ENCODE data around the gene DLGAP1.

Gene DLGAP1

DNA sequence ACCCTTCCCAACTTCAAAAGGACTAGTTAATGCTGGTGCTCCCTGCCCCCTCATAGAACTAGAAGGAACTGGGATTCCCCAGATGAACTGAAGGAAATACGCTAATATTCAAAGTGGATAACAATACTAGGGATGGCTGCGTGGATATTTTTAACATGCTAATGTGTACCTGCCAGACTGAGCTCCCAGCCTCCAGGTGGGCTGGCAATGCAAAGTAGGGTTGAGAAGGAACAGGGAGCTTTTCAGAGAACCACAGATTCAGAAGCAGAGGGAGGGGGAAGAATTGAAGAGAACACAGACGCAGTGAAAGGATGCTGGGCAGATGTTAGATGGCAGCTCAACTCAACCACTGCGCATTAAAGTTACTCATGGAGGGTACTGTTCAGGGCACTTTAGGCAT, 650.8 kb downstream of the DLGAP1 start:
- TF ChIP-seq, protein P1, sequence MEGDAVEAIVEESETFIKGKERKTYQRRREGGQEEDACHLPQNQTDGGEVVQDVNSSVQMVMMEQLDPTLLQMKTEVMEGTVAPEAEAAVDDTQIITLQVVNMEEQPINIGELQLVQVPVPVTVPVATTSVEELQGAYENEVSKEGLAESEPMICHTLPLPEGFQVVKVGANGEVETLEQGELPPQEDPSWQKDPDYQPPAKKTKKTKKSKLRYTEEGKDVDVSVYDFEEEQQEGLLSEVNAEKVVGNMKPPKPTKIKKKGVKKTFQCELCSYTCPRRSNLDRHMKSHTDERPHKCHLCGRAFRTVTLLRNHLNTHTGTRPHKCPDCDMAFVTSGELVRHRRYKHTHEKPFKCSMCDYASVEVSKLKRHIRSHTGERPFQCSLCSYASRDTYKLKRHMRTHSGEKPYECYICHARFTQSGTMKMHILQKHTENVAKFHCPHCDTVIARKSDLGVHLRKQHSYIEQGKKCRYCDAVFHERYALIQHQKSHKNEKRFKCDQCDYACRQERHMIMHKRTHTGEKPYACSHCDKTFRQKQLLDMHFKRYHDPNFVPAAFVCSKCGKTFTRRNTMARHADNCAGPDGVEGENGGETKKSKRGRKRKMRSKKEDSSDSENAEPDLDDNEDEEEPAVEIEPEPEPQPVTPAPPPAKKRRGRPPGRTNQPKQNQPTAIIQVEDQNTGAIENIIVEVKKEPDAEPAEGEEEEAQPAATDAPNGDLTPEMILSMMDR (IDR thresholded peaks at IDR 0.05; ENCODE audit: extremely low read depth, missing control alignments) = no peak
- DNase-seq (ENCODE audit: low spot score) = no peak

DNA sequence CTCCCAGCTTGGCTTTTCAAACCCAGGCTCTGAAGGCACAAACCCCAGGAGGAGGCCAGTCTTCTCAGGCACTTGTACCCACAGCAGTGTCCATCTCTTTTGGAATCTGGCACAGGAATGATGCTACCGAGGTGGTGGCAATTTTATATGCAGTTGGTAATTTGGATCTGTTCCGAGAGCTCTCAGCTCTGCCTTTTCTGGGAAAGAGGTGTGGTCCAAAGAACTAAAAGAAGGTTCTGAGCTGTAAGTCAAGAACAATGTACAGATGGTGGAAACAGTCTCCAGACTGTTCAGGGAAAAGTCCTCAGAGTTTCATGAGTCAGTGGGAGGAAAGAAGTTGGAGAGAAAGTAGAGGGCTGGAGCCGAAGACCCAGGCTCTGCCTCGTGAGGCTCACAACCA, 651.8 kb downstream of the DLGAP1 start:
- TF ChIP-seq, protein P1 (IDR thresholded peaks at IDR 0.05; ENCODE audit: extremely low read depth, missing control alignments) = no peak
- DNase-seq (ENCODE audit: low spot score) = no peak

DNA sequence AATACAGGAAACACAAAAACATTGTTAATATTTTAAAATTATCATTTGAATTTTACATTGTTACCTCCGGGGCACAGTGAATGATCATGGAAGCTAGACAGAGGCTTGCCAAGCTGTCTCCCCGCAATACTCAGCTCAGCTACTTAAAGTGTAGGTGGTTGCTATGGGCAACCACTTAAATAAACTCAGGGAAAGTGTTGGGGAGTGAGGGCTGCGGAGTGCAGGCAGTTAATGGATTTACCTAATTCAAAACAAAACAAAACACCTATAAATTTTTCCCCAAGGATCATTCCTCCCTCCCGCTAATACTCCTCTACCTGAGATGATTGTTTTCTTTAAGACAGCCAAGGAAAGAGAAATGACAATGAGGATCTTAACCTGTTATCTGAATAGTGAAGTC, 655.6 kb downstream of the DLGAP1 start:
- TF ChIP-seq, protein P1 (IDR thresholded peaks at IDR 0.05; ENCODE audit: extremely low read depth, missing control alignments) = no peak
- no peak for DNase-seq (ENCODE audit: low spot score)

DNA sequence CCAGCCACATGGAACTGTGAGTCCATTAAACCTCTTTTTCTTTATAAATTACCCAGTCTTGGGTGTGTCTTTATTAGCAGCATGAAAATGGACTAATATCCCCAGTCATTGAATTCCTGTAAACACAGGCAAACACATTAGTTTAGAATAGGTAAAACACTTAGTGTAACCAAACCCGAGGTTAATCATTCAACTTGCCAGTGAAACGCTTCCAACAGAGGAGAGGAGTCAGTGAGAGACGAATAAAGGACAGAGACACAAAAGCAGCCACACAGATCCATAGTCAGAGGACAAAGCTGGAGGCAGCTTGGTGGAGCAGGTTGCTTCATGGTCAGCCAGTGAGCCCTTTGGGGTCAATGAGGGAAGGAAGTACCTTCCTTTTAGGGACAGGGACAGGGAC, 657.1 kb downstream of the DLGAP1 start:
- TF ChIP-seq, protein P1 (IDR thresholded peaks at IDR 0.05; ENCODE audit: extremely low read depth, missing control alignments) = no peak
- no peak for DNase-seq (ENCODE audit: low spot score)

DNA sequence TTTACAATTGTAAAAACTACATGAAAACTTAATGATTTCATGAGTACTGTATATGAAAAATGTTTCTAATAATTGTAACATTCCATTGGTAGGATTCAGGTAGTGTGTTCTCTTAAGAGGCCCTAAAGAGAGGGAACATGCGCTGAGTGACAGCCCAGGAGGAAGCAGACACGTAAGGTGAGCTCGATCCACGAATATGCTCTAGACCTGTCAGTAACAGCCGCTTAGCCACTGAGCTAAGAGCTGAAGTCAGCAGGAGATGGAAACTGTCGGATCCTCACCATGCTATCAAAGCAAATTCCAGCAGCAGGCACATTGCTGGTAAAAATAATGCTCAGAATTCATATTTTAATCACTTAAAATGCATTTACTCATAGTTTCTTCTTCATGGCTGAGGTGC, 658.7 kb downstream of the DLGAP1 start:
- TF ChIP-seq, protein P1 (IDR thresholded peaks at IDR 0.05; ENCODE audit: extremely low read depth, missing control alignments) = no peak
- DNase-seq (ENCODE audit: low spot score) = no peak

DNA sequence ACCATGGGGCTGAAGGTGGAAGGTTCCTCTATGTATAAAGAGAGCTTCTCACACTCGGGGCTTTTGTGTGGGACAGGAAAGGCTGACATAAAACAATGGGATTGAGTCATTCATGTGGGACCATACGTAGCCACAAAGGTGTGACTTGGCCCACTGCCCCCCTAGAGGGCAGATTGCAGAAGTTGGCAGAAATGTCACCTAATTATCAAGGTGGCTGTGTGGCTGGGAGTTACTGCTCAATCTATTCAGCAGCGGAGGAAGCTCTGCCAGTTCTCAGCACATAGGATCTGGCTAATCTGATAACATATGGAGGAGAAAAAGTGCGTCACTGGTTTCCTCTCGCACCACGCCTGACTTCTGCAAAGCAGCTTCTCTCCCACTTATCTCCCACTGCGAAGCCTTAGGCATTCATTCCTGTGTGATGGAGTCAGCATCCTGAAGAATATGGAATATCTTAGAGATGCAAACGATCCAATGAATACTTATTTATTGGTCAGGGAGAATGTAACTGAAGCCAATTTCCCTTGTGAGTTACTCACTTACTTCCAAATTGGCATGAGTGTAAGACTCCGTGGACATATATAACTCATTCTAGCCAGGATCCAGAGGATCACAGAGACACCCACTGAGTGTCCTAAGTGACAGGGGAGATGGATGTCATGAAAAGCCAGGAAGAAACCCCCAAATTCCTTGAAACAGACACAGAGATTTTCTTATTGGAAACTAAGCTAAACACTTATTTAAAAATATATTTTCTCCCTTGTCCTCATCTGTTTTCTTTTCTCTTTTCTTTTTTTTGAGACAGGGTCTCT, 660.4 kb downstream of the DLGAP1 start:
- DNase-seq (ENCODE audit: low spot score) = no peak
- TF ChIP-seq, protein P1 (IDR thresholded peaks at IDR 0.05; ENCODE audit: extremely low read depth, missing control alignments) = no peak

DNA sequence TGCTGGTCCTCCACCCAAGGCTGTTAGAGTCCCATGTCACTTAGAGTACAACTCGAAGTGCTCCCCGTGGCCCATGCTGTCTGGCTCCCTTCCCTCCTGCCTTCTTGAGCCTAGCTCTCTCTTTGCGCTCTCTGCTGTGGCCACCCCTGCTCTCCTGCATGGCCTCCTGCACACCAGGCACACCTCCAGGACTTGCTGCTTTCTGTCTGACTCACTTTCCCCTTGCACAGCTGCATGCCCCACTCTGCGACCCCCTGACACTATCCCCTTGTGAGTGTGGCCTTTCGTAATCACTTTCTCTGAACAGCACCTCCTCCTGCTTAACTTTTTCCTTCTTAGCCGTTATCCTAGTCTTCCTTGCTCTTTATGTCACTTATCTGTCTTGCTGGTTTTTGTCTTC, 661.6 kb downstream of the DLGAP1 start:
- no peak for DNase-seq (ENCODE audit: low spot score)
- TF ChIP-seq, protein P1 (IDR thresholded peaks at IDR 0.05; ENCODE audit: extremely low read depth, missing control alignments) = no peak

Data from GM20000 (cell line).